Mammary epithelial cell (primary cell): Measurements from ENCODE around the gene FSCN2.

Experiments used
- CTCF ChIP-seq, 2 donors: IDR thresholded peaks in 1 of 2; conservative IDR thresholded peaks in 1 of 2; 2 replicates each; pipeline ENCODE4 v1.5.1; 2011 to 2012; ENCODE audit warnings: inconsistent platforms in 2 of 2, low read length in 2 of 2, mild to moderate bottlenecking in 2 of 2, control low read depth in 1 of 2, low read depth in 1 of 2; ENCODE audit not compliant: insufficient read depth in 1 of 2; ENCODE audit errors: extremely low read depth in 1 of 2
- EZH2 ChIP-seq: IDR thresholded peaks from 2 replicates; pipeline ENCODE4 v1.6.1; 2012; ENCODE audit warnings: low read length, inconsistent platforms, borderline replicate concordance

GRCh38 chr17:81538651-81539570, 10.7 kb downstream of the FSCN2 start:
- TF ChIP-seq CTCF (conservative IDR thresholded peaks at IDR 0.05 in 1 of 2, IDR thresholded peaks at IDR 0.05 in 1 of 2; ENCODE audit: extremely low read depth in 1 of 2, insufficient read depth in 1 of 2, low read depth in 1 of 2, low read length in 2 of 2) (no peak), EZH2 (no peak)
